ENCODE data around the gene PRKCZ.

Gene PRKCZ

GRCh38 chr1:2046174-2046917 lies 3.9 kb upstream of the PRKCZ start:
- DNase-seq, result peak; percentile 27 to 33

- DNase-seq, result no peak
Observed at GRCh38 chr1:2046953-2047748, 3.1 kb upstream of the PRKCZ start.

- DNase-seq, result no peak
Observed at GRCh38 chr1:2047749-2048729, 2.2 kb upstream of the PRKCZ start.

- peak in 1 of 2 donors; percentile 5 for DNase-seq
Observed at GRCh38 chr1:2049225-2049717, 940 bp upstream of the PRKCZ start.

GRCh38 chr1:2050461-2050792 lies 216 bp downstream of the PRKCZ start:
- DNase-seq, result no peak

GRCh38 chr1:2050793-2051682 lies 827 bp downstream of the PRKCZ start:
- DNase-seq, result no peak

GRCh38 chr1:2052054-2052679 lies 2.0 kb downstream of the PRKCZ start:
- DNase-seq, result no peak

- DNase-seq, result no peak
Observed at GRCh38 chr1:2052756-2053155, 2.5 kb downstream of the PRKCZ start.

- no peak for DNase-seq
Observed at GRCh38 chr1:2053217-2053616, 3.0 kb downstream of the PRKCZ start.

GRCh38 chr1:2053784-2054376 lies 3.7 kb downstream of the PRKCZ start:
- DNase-seq, result no peak

- DNase-seq, result no peak
Observed at GRCh38 chr1:2054560-2054959, 4.3 kb downstream of the PRKCZ start.

- DNase-seq, result no peak
Observed at GRCh38 chr1:2055911-2056575, 5.8 kb downstream of the PRKCZ start.

- no peak for DNase-seq
Observed at GRCh38 chr1:2056955-2057590, 6.9 kb downstream of the PRKCZ start.

GRCh38 chr1:2059290-2059953 lies 9.2 kb downstream of the PRKCZ start:
- no peak for DNase-seq

GRCh38 chr1:2060072-2060471 lies 9.9 kb downstream of the PRKCZ start:
- no peak for DNase-seq

- no peak for DNase-seq
Observed at GRCh38 chr1:2060535-2060934, 10.3 kb downstream of the PRKCZ start.

GRCh38 chr1:2061065-2061778 lies 11.0 kb downstream of the PRKCZ start:
- DNase-seq, result no peak

GRCh38 chr1:2065699-2066098 lies 15.5 kb downstream of the PRKCZ start:
- DNase-seq, result no peak

- DNase-seq, result no peak
Observed at GRCh38 chr1:2067393-2067792, 17.2 kb downstream of the PRKCZ start.
